DMS53 treated with DMSO at 0.1 percent for 48 hours (cell line): ENCODE data around the gene STK17A.
A peak's percentile ranks its signal among the peaks of the same experiment; 100 is the strongest.

Experiments
- DNase-seq: peaks from one replicate; lab custom pipeline; 2025; ENCODE audit not compliant: unreplicated experiment; lab: John Stamatoyannopoulos, UW

STK17A gene

DNA sequence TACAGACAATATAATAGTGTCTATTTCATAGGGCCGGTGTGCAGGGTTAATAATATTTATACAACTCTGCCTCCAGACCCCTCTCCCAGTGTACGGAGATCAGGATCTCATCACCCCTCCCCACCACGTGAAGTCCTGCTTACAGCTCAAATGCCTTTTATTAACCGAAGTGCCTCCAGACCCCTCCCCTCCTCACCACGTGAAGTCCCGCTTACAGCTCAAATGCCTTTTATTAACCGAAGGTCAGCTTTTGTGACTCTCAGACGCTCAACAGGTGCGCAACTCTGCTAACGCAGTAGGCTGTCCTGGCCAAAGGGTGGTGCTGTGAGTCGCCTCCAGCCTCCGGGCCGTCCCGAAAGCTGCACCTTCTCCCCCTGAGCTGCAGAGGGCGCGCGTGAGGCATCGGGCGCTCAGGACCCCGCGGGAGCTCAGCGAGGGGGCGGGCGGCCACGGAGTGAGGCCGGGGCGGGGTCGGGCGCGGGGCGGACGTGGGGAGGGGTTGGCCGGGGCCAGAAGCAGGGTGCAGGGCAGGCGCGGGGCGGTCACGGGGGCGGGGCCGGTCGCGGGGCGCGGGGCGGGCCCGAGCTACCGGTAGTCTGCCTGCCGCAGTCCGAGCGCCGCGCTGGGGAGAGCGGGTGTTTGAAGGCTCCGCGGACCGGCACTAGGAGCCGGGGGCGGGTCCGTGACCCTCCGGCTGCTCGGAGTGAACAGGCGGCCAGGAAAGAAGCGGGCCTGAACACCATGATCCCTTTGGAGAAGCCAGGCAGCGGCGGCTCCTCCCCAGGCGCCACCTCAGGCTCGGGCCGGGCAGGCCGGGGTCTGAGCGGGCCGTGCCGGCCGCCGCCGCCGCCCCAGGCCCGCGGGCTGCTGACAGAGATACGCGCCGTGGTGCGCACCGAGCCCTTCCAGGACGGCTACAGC is at the start of gene STK17A:
STK17A (plus strand) TSS at position 606 of the 921 bp plus-strand sequence; CDS start at position 742, 136 bp downstream.
- DNase-seq, result peak; percentile 92

DNA sequence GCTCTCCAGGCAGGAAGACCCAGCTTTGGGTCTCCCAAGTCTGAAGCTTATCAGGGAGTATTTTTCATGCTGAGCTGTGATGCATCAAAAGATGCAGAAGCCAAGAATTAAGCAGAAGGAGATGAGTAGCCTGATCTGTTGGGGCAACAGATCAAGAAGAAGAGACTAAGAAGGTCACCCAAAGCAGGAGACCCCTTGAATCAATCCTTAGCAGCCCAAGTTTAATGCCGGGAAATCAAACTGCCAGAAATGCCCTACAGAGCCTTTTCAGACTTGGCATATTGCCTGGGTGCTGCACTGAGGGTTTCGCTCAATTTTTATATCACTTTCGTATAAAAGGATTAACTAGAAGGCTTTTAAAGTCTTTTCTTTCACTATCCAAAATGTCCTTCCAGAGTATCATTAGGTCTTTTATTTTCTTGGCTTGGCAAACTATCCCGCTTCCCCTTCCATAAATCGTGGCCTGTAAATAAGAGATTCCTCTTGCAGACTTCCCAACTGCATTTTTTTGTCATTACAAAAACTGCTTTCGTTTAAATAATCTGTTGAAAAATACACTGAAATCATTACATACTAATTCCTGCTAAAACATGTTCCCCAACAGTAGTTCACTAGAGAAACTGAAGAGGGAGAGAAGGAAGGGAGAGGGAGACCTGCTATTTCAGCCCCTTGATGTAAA is 49.0 kb upstream of the STK17A start:
- DNase-seq, result no peak

- DNase-seq, result no peak
Measured at GRCh38 chr7:43535031-43535451, 47.9 kb upstream of the STK17A start.

DNA sequence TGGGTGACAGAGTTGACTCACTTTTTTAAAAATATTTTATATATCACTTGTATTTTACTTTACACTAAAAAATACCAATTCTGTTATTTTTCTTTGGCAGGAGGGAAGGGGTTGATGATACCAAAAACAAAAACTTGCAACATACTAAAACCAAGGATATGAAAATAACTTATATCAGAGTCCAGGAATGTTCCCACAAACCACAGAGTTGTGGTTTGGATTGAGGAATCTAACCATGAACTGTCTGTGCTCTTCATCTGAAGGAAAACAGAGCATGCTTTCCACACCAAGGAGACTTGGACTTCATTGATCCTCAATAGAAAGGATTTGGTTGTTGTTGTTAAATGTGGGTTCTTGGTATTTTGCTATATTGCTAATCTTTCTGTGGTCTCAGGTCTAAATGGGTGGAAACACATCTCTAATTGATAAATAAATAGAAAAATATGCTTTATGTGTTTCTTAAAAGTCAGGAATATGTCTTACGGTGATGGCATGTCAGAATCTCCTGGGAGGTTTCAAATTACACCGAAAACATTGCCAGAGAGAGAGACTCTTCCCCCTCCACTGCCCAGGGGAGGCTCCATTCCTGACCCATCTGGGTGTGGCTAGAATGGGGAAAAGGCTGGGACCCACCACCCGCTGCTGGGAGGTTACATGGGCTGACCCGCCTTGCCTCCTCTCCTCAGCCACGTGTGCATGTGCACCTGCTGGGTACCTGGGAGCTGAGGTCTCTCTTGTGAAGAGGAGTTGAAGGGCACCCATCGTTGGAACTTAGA is 46.9 kb upstream of the STK17A start:
- no peak for DNase-seq

GRCh38 chr7:43536773-43537172 is 46.1 kb upstream of the STK17A start:
- DNase-seq, result no peak

DNA sequence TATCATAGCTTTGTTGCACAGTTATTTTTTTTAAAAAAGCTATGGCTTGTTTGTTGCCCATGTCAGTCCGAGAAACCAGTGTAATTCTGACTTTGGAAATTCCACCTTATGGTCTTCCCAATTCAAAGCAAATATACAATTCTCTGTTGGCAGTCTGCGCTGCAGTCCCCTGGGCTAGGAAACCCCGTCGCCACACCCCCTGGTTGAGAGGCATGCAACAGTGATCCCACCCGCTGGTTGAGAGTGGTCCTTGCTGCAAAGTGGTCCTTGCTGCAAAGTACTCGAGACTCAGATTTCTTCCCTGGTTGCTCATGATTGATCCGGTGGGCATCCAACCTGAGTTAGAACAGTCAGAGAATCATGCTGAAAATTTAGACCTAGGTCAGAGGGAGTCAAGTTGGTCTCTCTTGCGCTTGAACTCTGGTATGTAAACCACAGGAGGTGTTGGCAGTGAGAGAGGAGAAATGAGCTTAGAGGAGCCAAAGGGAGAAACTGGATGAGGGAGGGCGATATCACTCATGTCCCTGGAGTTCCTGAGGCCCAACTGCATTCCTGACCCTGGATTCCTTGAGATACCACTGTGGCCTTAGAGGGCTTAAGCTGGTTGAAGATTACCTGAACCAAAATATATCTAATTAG is 45.0 kb upstream of the STK17A start:
- DNase-seq, result no peak

GRCh38 chr7:43538404-43538771 is 44.5 kb upstream of the STK17A start:
- DNase-seq, result no peak

DNA sequence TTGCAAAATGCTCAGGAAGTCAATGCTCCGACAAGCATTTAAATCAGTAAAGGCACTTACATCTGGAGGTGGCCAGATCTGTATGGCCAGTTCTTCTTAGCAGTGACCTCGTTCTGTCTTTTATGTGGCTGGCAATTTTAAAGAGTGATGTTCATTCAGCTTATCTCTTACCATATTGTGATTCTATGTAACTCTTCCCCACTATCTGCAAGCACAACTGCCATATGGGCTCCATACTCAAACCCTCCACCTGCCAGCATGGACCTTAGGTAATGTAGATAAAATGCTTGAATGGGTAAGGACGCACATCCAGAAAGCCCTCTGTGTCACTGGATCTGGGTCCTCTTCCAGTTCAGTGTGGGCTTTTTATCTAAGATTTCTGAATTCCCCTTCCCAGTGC is 42.4 kb upstream of the STK17A start:
- DNase-seq, result no peak

GRCh38 chr7:43542716-43543115 is 40.2 kb upstream of the STK17A start:
- no peak for DNase-seq

DNA sequence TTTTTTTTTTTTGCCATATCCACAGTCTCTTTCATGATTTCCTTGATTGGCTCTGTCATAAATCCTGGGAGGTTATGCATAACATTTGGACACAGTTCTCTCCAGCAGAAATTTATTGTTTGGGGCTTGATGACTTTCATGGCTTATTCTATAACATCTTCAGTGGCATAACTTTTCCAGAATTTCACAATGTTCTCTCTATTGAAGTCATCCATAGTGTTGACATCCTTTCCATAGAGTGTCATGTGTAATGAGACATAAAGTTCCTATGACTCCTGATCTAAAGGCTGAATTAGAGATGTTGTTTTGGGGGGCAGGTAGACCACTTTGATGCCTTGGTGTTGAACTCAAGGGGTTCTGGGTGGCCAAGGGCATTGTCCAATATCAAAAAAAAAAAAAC is 36.7 kb upstream of the STK17A start:
- no peak for DNase-seq

DNA sequence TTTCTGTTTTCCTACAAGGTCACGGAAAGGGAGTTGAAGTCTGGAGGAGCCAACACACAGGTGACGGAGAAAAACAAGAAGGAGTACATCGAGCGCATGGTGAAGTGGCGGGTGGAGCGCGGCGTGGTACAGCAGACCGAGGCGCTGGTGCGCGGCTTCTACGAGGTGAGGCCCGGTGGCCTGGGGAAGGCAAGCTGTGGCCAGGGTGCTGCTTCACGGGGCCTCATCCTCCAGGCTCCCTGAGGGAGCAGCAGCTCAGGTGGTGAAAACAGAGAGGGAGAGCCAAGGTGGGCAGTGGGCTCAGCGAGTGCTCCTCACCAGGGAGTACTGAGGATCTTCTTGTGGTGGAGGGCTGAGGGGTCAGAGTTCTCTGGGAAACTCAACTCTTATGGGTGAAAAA is 32.5 kb upstream of the STK17A start:
- DNase-seq, result no peak

GRCh38 chr7:43552122-43552521 is 30.8 kb upstream of the STK17A start:
- no peak for DNase-seq

GRCh38 chr7:43553999-43554398 is 28.9 kb upstream of the STK17A start:
- DNase-seq, result no peak

DNA sequence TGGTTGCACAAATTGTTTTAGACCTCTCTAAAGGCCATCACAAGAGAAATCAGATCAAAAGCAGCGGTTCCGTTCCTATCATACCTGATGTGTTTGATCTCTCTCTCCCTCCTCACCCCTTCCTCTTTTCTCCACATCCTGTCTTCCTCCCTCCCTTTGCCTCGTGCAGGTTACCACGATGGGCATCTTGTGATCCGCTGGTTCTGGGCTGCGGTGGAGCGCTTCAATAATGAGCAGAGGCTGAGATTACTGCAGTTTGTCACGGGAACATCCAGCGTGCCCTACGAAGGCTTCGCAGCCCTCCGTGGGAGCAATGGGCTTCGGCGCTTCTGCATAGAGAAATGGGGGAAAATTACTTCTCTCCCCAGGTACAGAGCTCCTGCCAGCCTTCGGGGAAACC is 28.5 kb upstream of the STK17A start:
- DNase-seq, result no peak

DNA sequence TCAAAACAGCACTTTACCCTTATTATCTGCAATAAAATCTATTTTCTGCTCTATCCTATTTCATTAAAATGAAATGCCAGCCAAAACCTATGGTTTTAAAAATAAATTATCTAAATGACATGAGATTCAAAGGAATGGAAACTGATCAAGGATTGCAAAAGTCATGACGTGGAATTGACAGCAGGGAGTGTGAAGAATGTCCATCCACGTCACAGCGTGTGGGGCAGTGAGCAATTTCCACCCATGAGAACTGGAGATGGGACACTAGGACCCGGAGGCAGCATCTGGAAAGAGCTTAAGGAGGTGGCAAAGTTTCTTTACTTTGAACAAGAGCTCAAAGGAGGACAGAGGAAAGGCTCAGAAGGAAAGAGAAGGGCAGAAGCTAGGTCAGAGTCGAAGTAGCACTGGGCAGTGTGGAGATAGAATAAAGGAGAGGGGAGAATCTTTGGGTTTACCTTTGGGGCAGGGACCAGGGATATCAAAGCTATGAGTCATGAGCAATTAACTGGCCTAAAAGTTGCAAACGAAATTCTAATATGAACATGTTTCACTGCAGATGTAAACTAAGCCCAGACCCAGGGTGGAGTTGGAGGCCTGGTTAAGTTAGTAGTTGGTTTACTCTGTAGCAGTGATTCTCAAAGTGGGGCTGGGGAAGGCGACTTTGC is 24.9 kb upstream of the STK17A start:
- DNase-seq, result no peak

DNA sequence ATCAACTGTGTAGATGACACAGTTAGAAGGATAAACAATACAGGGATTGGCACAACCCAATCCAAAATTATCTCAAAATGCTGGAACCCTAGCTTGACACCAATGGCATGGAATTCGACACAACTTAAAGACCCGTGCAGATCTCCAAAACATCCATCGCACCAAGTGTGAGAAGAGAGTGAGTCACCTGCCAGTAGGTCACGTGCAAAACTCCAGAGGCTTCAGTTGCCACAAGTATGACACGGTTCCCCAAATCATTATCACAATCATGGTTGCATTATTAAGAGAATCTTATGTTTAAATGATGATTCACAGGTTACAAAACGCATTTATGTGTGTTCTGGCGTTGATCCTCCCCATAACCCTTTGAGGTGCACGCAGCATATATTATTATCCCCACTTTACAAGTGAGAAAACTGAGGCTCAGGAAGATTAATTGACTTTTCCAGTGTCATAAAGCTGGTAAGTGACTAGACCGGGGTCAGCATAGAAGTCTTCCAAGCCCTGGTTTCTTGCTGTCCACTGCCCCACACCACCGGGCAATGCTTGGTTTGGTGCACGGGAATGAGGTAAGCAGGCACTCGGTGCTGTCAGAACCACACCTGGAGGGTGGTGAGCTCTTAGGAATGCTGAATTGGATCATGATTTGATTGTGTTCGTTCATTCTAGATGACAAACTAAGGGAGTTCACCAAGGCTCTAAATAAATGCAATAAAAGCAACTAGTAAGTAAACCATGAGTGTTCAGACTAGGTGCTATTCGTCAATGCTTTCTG is 23.6 kb upstream of the STK17A start:
- DNase-seq, result no peak

DNA sequence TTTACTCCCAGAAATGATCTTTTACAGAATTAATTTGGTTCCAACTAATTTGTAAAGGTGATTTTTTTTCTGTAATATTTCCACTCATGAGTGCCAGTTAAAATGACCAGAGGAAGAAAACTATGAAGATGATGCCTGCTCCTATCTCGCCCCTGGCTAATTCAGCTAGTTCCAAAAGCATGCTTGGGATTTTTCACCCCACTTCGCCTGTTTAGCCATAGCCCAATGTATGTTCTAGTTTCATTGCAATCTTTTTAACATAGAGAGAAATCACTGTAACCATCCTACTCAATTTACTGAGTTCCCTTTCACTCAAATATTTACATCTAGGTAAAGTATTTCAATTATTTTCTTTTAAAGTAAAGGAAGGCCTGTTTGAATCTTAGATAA is 23.0 kb upstream of the STK17A start:
- DNase-seq, result no peak

DNA sequence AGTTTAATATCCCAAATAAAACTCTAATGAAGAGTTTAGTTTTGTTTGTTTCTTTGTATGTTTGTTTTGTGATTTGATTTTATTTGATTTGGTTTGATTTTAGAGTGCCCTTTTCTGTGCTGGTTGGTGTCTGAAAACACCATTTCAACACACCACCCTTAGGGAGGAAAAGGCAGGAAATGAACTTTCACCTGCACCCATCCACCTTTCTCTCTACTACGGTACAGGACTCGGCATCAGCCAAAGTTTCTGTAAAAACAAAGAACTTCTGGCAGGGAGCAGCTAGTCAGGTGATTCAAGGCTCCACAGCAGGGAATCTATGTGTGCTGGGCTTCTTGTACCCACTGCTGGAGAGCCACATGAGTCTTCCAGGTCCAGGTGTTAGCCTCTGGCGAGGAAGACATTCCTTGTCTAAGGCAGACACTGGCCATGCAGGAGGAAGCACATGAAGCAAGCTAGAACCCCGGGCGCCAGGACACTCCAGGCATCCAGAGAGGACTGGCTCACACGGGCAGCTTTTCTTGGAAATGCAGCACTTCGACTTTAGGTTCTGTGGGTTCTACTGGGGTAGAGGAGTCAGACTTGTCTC is 22.1 kb upstream of the STK17A start:
- no peak for DNase-seq

GRCh38 chr7:43562383-43562782 is 20.5 kb upstream of the STK17A start:
- DNase-seq, result no peak
